ENCODE measurements around the gene PHF21B.

The PHF21B gene

GRCh38 chr22:45034821-45035220, 25.0 kb upstream of the PHF21B start:
- Histone ChIP-seq H3K4me3 (no peak overlapping the region), H3K27ac (no peak overlapping the region)
- DNase-seq (ENCODE audit: low spot score) = no peak
- TF ChIP-seq CTCF (IDR thresholded peaks at IDR 0.05) = no peak

GRCh38 chr22:45034156-45034555, 24.4 kb upstream of the PHF21B start:
- no peak overlapping the region for H3K27ac ChIP-seq
- no peak for DNase-seq (ENCODE audit: low spot score)
- H3K4me3 ChIP-seq = no peak overlapping the region
- TF ChIP-seq CTCF (IDR thresholded peaks at IDR 0.05) = no peak

- Histone ChIP-seq H3K4me3 (no peak overlapping the region), H3K27ac (no peak overlapping the region)
- no peak for DNase-seq (ENCODE audit: low spot score)
- TF ChIP-seq CTCF (IDR thresholded peaks at IDR 0.05) = no peak
Observed at GRCh38 chr22:45033136-45033535, 23.3 kb upstream of the PHF21B start.

- H3K4me3 ChIP-seq = no peak overlapping the region
- no peak for DNase-seq (ENCODE audit: low spot score)
- no peak for TF ChIP-seq CTCF (IDR thresholded peaks at IDR 0.05)
- H3K27ac ChIP-seq = no peak overlapping the region
Observed at GRCh38 chr22:45031629-45032403, 22.0 kb upstream of the PHF21B start.

- no peak for DNase-seq (ENCODE audit: low spot score)
- no peak for TF ChIP-seq CTCF (IDR thresholded peaks at IDR 0.05)
- no peak overlapping the region for H3K4me3 ChIP-seq
- no peak overlapping the region for H3K27ac ChIP-seq
Observed at GRCh38 chr22:45029501-45029900, 19.7 kb upstream of the PHF21B start.

- TF ChIP-seq CTCF (IDR thresholded peaks at IDR 0.05) = no peak
- no peak for DNase-seq (ENCODE audit: low spot score)
- H3K27ac ChIP-seq = no peak overlapping the region
- no peak overlapping the region for H3K4me3 ChIP-seq
Observed at GRCh38 chr22:45026511-45026910, 16.7 kb upstream of the PHF21B start.

GRCh38 chr22:45023431-45023830, 13.6 kb upstream of the PHF21B start:
- no peak for TF ChIP-seq CTCF (IDR thresholded peaks at IDR 0.05)
- H3K4me3 ChIP-seq = no peak overlapping the region
- no peak overlapping the region for H3K27ac ChIP-seq
- DNase-seq (ENCODE audit: low spot score) = no peak

All from coronary artery (tissue), 2 donors.